Measurements from ENCODE around the gene CDC27.
"Not testable (repeated sequence)": the region's sequence is repeated elsewhere in the genome, so short reads cannot be mapped to it uniquely, and the experiment has no call there.

Gene CDC27, protein sequence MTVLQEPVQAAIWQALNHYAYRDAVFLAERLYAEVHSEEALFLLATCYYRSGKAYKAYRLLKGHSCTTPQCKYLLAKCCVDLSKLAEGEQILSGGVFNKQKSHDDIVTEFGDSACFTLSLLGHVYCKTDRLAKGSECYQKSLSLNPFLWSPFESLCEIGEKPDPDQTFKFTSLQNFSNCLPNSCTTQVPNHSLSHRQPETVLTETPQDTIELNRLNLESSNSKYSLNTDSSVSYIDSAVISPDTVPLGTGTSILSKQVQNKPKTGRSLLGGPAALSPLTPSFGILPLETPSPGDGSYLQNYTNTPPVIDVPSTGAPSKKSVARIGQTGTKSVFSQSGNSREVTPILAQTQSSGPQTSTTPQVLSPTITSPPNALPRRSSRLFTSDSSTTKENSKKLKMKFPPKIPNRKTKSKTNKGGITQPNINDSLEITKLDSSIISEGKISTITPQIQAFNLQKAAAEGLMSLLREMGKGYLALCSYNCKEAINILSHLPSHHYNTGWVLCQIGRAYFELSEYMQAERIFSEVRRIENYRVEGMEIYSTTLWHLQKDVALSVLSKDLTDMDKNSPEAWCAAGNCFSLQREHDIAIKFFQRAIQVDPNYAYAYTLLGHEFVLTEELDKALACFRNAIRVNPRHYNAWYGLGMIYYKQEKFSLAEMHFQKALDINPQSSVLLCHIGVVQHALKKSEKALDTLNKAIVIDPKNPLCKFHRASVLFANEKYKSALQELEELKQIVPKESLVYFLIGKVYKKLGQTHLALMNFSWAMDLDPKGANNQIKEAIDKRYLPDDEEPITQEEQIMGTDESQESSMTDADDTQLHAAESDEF
- total RNA-seq, result 133 to 141 reads per million in 2 donors

DNA sequence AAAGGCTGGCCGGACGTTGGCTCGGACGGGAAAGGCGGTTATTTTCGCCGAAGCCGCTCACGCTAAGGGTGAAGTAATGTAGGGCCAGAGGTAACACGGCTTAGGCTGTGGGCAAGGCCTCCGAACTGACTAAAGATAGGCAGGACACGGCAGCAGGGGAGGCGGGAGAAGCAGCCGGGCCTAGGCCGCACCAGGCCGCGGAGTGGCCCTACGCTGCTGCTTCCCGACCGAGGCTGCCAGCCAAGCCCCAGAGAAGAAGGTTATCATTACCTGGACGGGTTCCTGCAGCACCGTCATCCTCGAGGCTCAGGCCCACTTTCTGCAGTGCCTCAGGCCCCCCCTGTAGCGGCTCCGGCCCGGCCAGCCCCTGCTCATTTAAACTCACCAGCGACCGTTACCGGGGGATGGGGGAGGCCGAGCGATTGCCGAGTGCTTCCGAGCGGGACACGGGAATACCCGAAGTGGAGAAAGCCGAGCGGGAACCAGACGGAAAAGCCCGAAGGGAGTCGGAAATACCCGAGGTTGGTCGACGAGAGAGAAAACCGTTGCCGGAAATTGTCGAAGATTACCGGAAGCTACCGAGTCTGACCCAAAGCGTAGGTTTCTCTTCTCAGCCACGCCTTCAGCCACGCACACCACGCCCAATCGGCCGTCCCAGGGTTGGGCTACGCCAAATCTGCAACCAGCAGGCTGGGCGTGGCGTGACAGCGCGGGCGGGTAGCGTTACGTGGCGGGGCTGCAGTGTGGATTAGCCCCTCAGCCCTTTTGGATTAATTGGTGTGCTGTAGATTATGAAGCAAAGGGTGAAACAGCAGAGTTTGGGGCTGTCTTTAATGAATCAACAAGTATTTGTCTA is at the start of gene CDC27:
Gene CDC27, minus strand, starts transcription at position 420 of the 856 bp plus-strand sequence. Its CDS starts 123 bp downstream, at position 297.
- DNase-seq, result peak; percentile 88

GRCh38 chr17:47238321-47239010 is 49.4 kb upstream of the CDC27 start:
- no peak for DNase-seq

DNA sequence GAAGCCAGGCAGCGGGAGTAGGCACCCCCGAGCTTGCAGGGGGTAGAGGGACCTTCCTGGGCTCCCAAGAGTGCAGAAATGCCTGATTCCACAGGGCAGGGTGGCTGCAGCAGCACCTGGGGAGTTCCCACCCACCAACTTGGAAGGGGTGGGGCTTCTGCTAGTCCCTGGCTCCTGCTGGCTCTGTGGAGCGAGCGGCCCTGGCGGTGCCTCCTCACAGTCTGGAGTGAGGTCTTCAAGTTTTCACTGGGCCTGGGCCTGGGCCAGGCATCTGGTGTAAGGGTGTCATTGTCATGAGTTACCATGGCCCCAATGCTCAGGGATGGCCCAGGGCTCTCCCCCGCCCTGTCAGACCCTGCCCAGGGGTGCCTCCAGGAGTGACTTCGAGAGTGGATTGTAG is 48.7 kb upstream of the CDC27 start:
- no peak for DNase-seq

- no peak for DNase-seq
Observed at GRCh38 chr17:47235923-47236322, 46.8 kb upstream of the CDC27 start.

DNA sequence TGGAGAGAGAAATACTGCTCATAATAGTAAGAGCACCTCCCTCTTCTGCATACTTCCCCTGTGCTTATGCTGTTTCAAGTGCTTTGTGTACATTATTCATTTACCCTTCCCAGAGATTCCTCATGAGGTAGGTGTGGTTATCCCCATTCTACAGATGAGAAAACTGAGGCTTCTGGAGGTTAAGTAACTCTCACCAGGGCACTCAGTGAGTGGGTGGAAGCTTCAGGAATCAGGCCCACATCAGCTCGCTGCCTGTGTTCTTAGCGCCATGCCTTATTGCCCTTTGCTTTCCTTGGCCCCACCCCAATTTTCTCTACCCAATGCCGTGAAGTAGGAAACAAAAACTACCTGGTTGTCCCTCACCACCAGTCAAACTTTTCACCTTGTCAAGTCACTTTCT is 46.4 kb upstream of the CDC27 start:
- DNase-seq, result no peak

DNA sequence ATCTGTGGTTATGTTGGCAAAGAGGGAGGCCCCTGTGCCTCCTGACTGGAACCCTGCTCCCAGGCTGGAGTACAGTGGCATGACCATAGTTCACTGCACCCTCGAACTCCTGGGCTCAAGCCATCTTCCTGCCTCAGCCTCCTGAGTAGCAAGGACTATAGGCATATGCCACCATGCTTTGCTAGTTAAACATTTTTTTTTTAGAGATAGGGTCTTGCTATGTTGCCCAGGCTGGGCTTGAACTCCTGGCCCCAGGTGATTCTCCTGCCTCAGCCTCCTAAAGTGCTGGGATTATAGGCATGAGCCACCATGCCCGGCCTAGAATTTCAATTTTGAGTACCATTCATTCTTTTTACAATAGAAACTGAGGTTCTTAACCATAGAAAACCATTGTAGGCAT is 43.4 kb upstream of the CDC27 start:
- DNase-seq, result no peak

GRCh38 chr17:47231866-47232265 is 42.8 kb upstream of the CDC27 start:
- DNase-seq, result no peak

DNA sequence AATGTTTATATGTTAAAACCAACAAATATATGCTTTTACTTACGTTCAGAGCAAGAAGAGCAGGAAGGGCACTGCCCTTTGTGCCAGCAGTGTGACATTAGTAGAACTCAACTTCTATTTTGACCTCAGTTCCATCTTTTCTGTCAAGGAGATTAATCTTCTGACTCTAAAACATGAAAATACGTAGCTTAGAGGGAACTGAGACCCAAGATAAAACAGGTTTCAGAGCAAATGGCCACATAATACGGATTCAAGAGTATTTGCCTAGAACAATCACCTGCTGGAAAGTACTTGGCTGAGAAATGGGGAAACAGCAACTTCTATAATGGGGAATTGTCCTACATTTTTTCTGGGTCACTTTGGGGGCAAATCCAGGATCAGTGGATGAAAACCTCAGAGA is 42.2 kb upstream of the CDC27 start:
- no peak for DNase-seq

- no peak for DNase-seq
Observed at GRCh38 chr17:47230864-47231263, 41.8 kb upstream of the CDC27 start.

GRCh38 chr17:47229535-47230443 is 40.7 kb upstream of the CDC27 start:
- DNase-seq, result no peak

DNA sequence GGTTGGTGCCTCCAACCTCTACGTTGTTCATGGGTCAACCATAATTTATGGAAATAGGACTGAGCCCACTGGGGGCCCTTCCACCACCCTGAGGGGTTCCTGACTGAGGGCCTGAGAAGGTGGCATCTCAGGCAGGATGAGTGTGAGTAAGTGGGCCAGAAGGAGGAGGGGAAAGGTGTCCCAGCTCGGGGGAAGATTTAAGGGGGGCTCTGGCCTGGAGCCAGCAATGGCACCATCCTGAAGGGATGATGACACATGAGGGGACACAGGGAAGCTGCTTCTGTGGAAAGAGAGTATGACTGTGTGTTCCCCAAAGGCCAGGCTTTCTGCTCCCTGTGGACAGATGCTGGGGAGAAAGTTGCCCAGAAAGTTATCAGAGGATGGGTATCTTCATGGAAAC is 38.8 kb upstream of the CDC27 start:
- DNase-seq, result no peak

DNA sequence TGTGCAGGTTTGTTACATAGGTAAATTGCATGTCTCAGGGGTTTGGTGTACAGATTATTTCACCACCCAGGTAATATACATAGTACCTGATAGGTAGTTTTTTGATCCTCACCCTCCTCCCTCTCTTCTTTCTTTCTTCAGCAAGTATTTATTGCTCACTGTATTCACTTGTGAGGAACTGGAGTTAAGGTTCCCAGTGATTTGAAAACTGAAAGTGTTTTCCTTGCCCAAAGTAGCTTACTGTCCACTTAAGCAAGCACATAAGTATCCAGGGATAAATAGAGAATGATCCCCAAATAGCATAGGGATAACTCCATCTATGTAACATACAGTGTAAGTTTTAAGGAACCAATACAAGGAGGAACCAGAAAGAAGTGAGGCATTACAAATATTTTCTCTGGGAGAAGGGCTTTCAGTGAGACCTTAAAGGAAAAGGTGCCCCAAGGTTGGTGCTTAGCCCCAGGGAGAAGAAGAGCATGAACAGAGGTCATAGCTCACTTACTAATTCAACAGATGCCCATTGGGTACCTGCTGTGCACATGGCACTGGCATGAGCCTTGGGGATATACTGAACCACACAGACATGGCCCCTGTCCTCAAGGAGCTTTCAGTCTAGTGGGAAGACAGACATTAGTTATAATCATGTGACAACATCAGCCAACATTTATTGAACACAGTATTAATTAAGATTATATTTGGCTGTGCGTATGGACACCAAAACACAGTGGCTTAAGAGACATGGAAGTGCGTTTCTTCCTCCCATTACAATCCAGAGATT is 37.0 kb upstream of the CDC27 start:
- DNase-seq, result no peak

DNA sequence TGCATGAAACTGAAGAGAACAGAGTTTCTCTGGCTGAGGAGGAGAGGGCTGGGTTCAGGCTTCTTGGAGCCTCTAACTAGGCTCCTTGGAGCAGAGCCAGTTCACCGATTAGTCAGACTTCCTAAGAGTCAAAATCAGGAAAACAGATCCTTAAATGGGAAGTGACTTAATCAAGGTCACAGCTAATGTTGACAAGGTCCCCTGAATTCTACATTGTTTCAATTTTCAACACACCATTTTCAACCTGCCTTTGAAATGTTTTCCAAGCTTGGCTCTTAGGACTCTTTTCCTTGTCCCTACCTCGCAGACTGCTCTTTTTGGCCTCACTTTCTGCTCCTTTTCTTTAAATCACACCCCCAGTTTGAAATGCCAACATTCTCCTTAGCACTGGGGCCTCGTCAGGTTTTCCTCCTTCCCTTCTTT is 36.4 kb upstream of the CDC27 start:
- DNase-seq, result no peak

GRCh38 chr17:47224966-47225365 is 35.9 kb upstream of the CDC27 start:
- no peak for DNase-seq

DNA sequence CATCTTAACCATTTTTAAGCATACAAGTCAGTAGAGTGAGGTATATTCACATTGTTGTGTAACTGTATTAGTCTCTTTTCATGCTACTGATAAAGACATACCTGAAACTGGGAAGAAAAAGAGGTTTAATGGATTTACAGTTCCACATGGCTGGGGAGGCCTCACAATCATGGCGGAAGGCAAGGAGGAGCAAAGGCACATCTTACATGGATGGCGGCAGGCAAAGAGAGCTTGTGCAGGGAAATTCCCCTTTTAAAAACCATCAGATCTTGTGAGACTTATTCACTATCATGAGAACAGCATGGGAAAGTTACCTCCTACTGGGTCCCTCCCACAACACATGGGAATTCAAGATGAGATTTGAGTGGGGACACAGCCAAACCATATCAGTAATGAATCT is 35.0 kb upstream of the CDC27 start:
- DNase-seq, result not testable (repeated sequence)

GRCh38 chr17:47223460-47223859 is 34.4 kb upstream of the CDC27 start:
- DNase-seq, result no peak

DNA sequence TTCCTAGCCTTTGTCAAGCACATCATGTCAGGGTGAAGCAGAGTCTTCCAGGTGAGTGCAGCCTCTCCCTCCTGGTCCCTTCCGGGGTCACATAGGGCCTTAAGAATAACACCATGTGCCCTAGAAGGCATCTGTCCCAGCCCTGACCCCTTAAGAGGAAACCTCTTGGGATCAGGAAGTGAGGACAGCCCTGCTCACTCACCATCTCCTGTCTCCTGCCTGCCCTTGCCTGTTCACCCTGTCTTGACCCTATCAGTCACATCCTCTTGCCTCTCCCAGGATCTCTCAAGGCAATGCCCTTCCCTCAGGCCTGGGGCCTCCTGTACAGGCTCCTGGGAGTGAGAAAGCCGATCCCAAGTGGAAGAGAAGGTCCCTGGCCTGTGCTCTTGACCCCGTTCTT is 33.9 kb upstream of the CDC27 start:
- DNase-seq, result no peak

DNA sequence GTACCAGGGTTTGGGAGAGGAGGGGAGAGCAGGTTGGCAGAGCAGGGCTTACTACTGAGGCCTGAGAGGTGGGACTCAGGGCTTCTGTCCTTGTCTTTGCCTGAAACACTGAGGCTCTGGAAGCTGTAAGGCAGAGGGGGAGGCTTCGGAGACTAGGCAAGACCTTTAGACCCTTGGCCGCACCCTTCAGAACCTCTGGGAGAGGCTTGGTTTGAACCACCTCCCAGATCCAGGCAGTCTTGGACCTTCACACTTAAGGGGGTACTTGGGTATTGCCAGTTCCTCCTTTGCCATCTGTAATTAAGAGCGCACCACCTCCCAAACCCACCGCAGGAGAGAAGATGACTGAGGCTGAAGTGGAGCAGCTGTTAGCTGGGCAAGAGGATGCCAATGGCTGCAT is 33.0 kb upstream of the CDC27 start:
- no peak for DNase-seq

DNA sequence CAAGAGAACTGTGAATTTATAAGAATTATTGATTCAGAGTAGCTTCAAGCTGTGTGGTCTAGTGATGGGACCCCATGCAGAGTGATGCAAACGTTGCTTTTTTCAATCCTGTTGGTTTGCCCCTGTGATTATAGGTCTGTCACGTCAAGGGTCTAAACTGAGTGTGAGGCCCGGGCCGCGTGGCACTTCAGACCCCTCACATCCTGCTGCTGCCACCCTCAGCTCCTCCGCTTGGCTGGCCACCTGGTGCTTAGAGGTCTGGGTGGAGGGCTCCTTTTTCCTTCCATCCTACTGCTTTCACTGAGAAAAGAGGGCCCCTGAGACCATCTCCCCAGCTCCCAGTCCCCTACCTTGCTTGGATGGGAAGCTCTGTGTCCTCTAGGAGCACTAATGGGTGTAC is 32.1 kb upstream of the CDC27 start:
- no peak for DNase-seq

GRCh38 chr17:47220531-47220999 is 31.5 kb upstream of the CDC27 start:
- no peak for DNase-seq
